Spleen (tissue), 11 donors: Measurements from ENCODE around the gene LRRC74B. TPM values are rescaled to one million over a fixed set of nuclear protein-coding genes. Genes with fewer than 3 reads are reported as not detected.
"Not testable (repeated sequence)": the region's sequence is repeated elsewhere in the genome, so short reads cannot be mapped to it uniquely, and the experiment has no call there.

Source experiments
- DNase-seq: peaks from one replicate; pipeline ENCODE4 v3.0.0-alpha.2; 2020
- H3K27ac ChIP-seq, 8 donors: fragments of 200-600 bp; sonication (generic) in 7 of 8; 1 replicate in 4 of 8; 2 replicates in 4 of 8; pipeline versions ENCODE4 v1.5.0 to v1.8.0; 2016 to 2021; ENCODE audit warnings: inconsistent platforms in 4 of 8, mild to moderate bottlenecking in 4 of 8, moderate library complexity in 1 of 8
- H3K27me3 ChIP-seq, 7 donors: fragments of 200-600 bp; sonication (generic) in 6 of 7; replicated peaks in 1 of 7; 1 replicate in 4 of 7; 2 replicates in 3 of 7; pipeline versions ENCODE4 v1.5.0 to v1.8.0; 2016 to 2021; ENCODE audit warnings: inconsistent platforms in 3 of 7, mild to moderate bottlenecking in 1 of 7
- H3K36me3 ChIP-seq, 6 donors: fragments of 200-600 bp; sonication (generic) in 5 of 6; 1 replicate in 4 of 6; 2 replicates in 2 of 6; pipeline versions ENCODE4 v1.5.0 to v1.8.0; 2016 to 2021; ENCODE audit warnings: inconsistent platforms in 2 of 6
- H3K4me1 ChIP-seq, 6 donors: fragments of 200-600 bp; sonication (generic) in 5 of 6; 1 replicate in 3 of 6; 2 replicates in 3 of 6; pipeline versions ENCODE4 v1.5.0 to v1.8.0; 2016 to 2021; ENCODE audit warnings: inconsistent platforms in 3 of 6
- H3K4me3 ChIP-seq, 8 donors: fragments of 200-600 bp; sonication (generic) in 7 of 8; 1 replicate in 4 of 8; 2 replicates in 4 of 8; pipeline versions ENCODE4 v1.5.0 to v1.8.0; 2016 to 2021; ENCODE audit warnings: inconsistent platforms in 4 of 8, mild to moderate bottlenecking in 4 of 8, moderate library complexity in 2 of 8
- H3K9me3 ChIP-seq, 8 donors: fragments of 200-600 bp; sonication (generic) in 7 of 8; 1 replicate in 4 of 8; 2 replicates in 4 of 8; pipeline versions ENCODE4 v1.5.0 to v1.8.0; 2016 to 2021; ENCODE audit warnings: inconsistent platforms in 4 of 8
- CTCF ChIP-seq, 11 experiments: fragments of 200-600 bp in 7 of 11; fragments of 450-650 bp in 4 of 11; sonication (generic) in 4 of 11; IDR thresholded peaks in 8 of 11; conservative IDR thresholded peaks in 3 of 11; 1 replicate in 7 of 11; 2 replicates in 4 of 11; pipeline versions ENCODE4 v1.4.0 to v1.8.0; 2016 to 2021; ENCODE audit warnings: antibody characterized with exemption in 11 of 11, inconsistent platforms in 4 of 11, mild to moderate bottlenecking in 1 of 11
- POLR2A ChIP-seq, 3 donors: fragments of 450-650 bp; IDR thresholded peaks; one replicate each; pipeline ENCODE4 v1.5.1; 2017; ENCODE audit warnings: antibody characterized with exemption in 3 of 3, mild to moderate bottlenecking in 1 of 3
- POLR2AphosphoS5 ChIP-seq, 3 donors: sonication (generic); formaldehyde crosslinking; IDR thresholded peaks; one replicate each; pipeline ENCODE4 v1.5.1; 2017; ENCODE audit warnings: antibody characterized with exemption in 3 of 3
- WGBS, 5 donors: extraction: QIAGEN DNeasy Blood & Tissue Kit in 3 of 5; methylation state at CpG; one replicate each; pipeline versions ENCODE4 v1.1.5 to v1.1.7; 2013 to 2018; 5-methylcytosine and 5-hydroxymethylcytosine counted together
- intact Hi-C: fragments of 100-400 bp; cut with DNase I; formaldehyde crosslinking; loops from one replicate; pipeline ENCODE4 v1.15.0; 2023; ENCODE audit warnings: low total_unique reads
- polyA plus RNA-seq, 3 donors: library from polyadenylated mRNA; stranded (reverse); fragments of 200-250 nt; gene quantifications; one replicate each; pipeline ENCODE4 v1.2.1, GENCODE V29; 2013
- total RNA-seq, 7 donors: library from RNA; depleted of rRNA in 3 of 7; stranded (reverse); fragments of >200 nt in 3 of 7; fragmentation: NEBNext Ultra II Directional in 4 of 7; extraction: Animal tissue kit (Norgen Biotek cat#: 25700) in 4 of 7; gene quantifications; one replicate each; pipeline versions ENCODE4 v1.1.0 to v1.2.1, GENCODE V29; 2016 to 2021
- donor health status: healthy with polysubstance abuse.
- donor health status: DM: no; HTN: no; CAD: no; lungs with moderate emphysema.
- donor health status: DM: no; HTN: no; CAD: no.
- donor health status: Bipolar disorder and iron deficiency.
- donor health status: healthy.
- donor health status: DM: no; HTN: no; CAD: no.
- donor health status: DM: yes; HTN: yes; CAD: no.

Gene LRRC74B
- total and polyA plus RNA-seq, 10 donors = 0.03 TPM; not detected in 9

- WGBS, 5 donors = 84 to 88% (median 86%) methylated on average over 3 of the region's 3 CpGs
- no peaks in the 10 kb centered on the region for H3K9me3 ChIP-seq
- no peak overlapping the region for H3K4me3 ChIP-seq
- H3K4me1 ChIP-seq = no peaks in the 10 kb centered on the region
- peaks cover 0 to 5% (median 0%) of the 10 kb centered on the region in 7 donors for H3K27me3 ChIP-seq
- no peak overlapping the region for H3K27ac ChIP-seq
- intact Hi-C loops = no loop called here
- no peaks in the 10 kb centered on the region for H3K36me3 ChIP-seq
- TF ChIP-seq POLR2A (IDR thresholded peaks at IDR 0.05) (no peak), CTCF (IDR thresholded peaks at IDR 0.05 in 8 of 11, conservative IDR thresholded peaks at IDR 0.05 in 3 of 11) (no peak), POLR2AphosphoS5 (IDR thresholded peaks at IDR 0.05) (no peak)
- DNase-seq = no peak
These were observed 47.2 kb downstream of the LRRC74B start for GRCh38 chr22:21092797-21093554.

- H3K36me3 ChIP-seq, H3K27ac ChIP-seq, DNase-seq, H3K4me1 ChIP-seq, H3K27me3 ChIP-seq, intact Hi-C loops, H3K4me3 ChIP-seq, H3K9me3 ChIP-seq: not testable (repeated sequence)
- 65 to 80% (median 75%) methylated on average over 8 to 9 of the region's 9 CpGs for WGBS, 5 donors
These were observed 47.9 kb downstream of the LRRC74B start for GRCh38 chr22:21093555-21094137.

GRCh38 chr22:21094911-21095772 is 49.4 kb downstream of the LRRC74B start:
- Histone ChIP-seq H3K27ac (no peak overlapping the region), H3K36me3 (no peaks in the 10 kb centered on the region), H3K4me3 (no peak overlapping the region), H3K4me1 (no peaks in the 10 kb centered on the region), H3K9me3 (no peaks in the 10 kb centered on the region), H3K27me3 (peaks cover 0 to 4% (median 0%) of the 10 kb centered on the region in 7 donors)
- intact Hi-C loops = no loop called here
- WGBS, 5 donors = 74 to 89% (median 80%) methylated on average over 4 to 5 of the region's 5 CpGs
- DNase-seq = no peak
- TF ChIP-seq POLR2AphosphoS5 (IDR thresholded peaks at IDR 0.05) = no peak
- TF ChIP-seq POLR2A (IDR thresholded peaks at IDR 0.05) = no peak
- no peak for TF ChIP-seq CTCF (IDR thresholded peaks at IDR 0.05 in 8 of 11, conservative IDR thresholded peaks at IDR 0.05 in 3 of 11)

GRCh38 chr22:21095773-21096107 is 50.0 kb downstream of the LRRC74B start:
- Histone ChIP-seq H3K4me3 (no peak overlapping the region), H3K36me3 (no peaks in the 10 kb centered on the region), H3K4me1 (no peaks in the 10 kb centered on the region), H3K27ac (no peak overlapping the region), H3K9me3 (no peaks in the 10 kb centered on the region), H3K27me3 (no peaks in the 10 kb centered on the region)
- TF ChIP-seq CTCF (IDR thresholded peaks at IDR 0.05 in 8 of 11, conservative IDR thresholded peaks at IDR 0.05 in 3 of 11) = no peak
- TF ChIP-seq POLR2AphosphoS5 (IDR thresholded peaks at IDR 0.05) = no peak
- TF ChIP-seq POLR2A (IDR thresholded peaks at IDR 0.05) = no peak
- intact Hi-C loops = no loop called here
- DNase-seq = no peak

- H3K27ac ChIP-seq, H3K27me3 ChIP-seq, DNase-seq, H3K36me3 ChIP-seq, H3K4me1 ChIP-seq, intact Hi-C loops, H3K4me3 ChIP-seq, H3K9me3 ChIP-seq: not testable (repeated sequence)
- WGBS, 5 donors = 86 to 95% (median 90%) methylated on average over 9 of the region's 9 CpGs
These were observed 51.1 kb downstream of the LRRC74B start for GRCh38 chr22:21096878-21097277.
